HL-60/S4 treated with retinoic acid at 250 ng/mL for 4 days and 3 days (cell line): ENCODE results near the gene SRSF12.
"Not testable (repeated sequence)": the region's sequence is repeated elsewhere in the genome, so short reads cannot be mapped to it uniquely, and the experiment has no call there.

ENCODE experiments used
- in situ Hi-C: fragments of 300-500 bp; cut with MboI; formaldehyde crosslinking; loops from 2 replicates; pipeline ENCODE4 v1.7.0; 2022; ENCODE audit warnings: low sequenced_read_pairs

SRSF12 gene

DNA sequence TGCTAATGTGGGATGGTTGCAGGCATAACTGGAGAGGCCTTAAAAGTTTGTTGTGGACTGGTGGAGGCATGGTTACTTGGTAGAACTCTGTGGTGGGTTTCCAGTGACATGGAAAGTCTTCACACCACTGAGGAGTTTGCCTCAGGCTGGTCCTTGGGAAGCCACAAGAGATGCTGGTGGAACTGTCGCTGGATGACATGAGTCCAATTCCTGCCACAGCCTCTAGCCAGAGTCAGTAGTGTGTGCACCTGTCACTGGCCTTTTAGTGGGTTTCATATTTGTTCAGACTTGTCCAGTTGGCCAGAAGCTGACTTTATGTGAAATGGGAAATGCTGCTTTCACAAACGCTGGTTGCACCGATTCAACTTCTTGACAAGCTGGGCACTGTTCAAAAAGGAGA, 13.7 kb upstream of the SRSF12 start:
- in situ Hi-C loops: no loop called here

DNA sequence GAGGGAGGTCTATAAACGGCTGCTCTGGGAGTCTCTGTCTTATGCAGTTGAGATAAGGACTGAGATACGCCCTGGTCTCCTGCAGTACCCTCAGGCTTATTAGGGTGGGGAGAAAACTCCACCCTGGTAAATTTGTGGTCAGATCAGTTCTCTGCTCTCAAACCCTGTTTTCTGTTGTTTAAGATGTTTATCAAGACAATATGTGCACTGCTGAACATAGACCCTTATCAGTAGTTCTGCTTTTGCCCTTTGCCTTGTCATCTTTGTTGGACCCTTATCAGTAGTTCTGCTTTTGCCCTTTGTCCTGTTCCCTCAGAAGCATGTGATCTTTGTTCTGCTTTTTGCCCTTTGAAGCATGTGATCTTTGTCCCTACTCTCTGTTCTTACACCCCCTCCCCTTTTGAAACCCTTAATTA, 10.4 kb upstream of the SRSF12 start:
- in situ Hi-C loops: not testable (repeated sequence)

DNA sequence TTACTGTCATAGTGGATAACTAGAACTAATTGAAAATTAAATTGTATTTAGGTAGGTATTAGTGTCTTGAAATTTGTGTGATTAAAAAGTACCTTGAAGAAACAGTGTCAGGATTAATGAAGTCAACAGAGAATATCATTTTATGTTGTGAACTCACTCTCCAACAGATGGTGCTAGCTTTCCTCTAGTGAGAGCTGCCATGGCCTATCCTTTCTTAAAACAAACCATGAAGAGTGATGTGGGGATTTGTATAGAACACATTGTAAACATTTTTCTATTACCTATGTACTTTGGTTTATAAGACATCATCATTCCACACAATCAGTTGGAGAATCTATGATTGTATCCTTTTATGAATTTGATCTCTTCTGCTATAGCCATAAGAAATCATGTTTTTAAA, 4.8 kb upstream of the SRSF12 start:
- in situ Hi-C loops: no loop called here

GRCh38 chr6:89121934-89122333, 4.1 kb upstream of the SRSF12 start:
- in situ Hi-C loops: no loop called here

DNA sequence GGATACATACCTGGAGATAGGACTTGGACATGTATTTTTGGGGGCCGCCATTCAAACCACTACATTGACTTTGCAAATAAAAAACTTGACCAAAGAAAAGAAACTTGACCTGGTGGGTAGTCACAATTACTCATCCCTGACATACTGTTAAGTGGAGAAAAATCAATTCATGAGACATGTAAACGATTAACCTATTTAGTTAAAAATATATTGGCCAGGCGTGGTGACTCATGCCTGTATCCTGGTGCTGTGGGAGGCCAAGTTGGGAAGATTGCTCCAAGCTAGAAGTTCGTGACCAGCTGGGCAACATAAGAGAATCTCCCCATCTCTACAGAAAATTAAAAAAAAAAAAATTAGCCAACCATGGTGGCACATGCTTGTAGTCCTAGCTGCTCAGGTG, 2.5 kb upstream of the SRSF12 start:
- in situ Hi-C loops: no loop called here

DNA sequence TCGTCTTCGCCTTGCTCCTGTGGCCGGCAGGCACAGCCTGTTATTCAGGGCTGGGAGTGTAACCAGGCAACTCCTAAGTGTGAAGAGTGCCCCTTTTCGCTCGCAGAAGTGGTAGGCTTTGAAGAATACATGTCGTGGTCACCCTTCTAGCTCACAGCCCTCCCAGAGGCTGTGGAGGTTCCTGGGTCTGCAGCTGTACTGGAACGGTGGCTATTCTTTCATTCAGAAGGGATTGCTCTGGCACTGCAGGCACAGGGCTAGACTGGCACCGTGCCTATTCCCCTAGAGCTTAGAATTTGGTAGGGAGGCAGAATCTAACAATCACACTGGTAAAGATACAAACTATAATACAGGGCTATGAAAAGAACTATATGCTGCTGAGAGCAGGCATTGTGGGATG, 1.1 kb upstream of the SRSF12 start:
- in situ Hi-C loops: no loop called here

- in situ Hi-C loops: no loop called here
Observed at GRCh38 chr6:89116702-89117101, 1.2 kb downstream of the SRSF12 start.

DNA sequence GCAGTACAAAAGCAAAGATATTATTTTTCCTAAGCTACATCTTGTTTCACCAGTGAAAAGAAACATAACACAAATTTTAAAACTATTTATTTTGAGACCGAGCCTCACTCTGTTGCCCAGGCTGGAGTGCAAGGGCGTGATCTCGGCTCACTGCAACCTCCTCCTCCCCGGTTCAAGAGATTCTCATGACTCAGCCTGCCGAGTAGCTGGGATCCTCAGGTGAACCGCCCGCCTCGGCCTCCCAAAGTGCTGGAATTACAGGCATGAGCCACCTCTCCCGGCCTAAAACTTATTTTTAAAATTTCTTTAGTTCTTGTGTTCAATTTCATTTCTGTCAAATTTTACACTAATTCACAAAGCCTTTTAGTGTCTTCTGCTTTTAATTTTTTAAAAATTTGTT, 5.9 kb downstream of the SRSF12 start:
- in situ Hi-C loops: no loop called here

DNA sequence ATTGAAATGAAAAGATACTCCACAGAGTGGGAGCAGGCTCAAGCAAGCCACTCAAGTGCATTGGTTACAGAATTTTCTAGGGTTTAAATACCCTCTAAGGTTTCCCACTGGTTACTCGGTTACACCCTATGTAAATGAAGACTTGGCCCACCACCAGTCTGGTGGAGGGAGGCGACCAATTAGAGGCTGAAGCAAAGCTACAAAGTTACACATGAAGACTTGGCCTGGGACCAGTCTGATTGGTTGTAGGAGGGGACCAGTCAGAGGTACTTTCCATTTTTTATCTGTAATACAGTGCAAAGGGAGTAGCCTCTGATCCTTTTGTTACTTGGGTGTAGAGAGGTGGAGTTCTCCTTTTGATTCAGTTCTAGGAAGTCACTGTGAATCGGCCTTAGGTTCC, 7.6 kb downstream of the SRSF12 start:
- in situ Hi-C loops: no loop called here

GRCh38 chr6:89100114-89100513, 17.8 kb downstream of the SRSF12 start:
- in situ Hi-C loops: no loop called here

DNA sequence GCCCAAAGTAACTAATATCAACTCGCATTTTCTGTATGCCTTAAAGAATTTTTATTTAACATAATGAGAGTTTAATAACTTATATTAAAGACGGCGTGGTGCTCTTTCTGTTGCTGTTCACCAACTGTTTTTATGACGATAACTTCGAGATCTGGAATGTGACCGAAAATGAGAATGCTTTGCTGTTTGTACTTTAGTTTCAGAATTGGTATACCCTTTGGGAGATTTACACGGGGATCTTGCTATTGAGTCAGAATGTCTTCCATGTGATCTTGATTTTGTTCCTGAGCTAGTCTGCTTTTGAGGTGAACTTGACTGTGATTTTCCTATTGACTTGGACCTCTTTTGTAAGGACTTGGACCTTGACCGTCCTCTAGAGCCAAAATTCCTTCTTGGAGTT, 19.4 kb downstream of the SRSF12 start:
- in situ Hi-C loops: no loop called here

DNA sequence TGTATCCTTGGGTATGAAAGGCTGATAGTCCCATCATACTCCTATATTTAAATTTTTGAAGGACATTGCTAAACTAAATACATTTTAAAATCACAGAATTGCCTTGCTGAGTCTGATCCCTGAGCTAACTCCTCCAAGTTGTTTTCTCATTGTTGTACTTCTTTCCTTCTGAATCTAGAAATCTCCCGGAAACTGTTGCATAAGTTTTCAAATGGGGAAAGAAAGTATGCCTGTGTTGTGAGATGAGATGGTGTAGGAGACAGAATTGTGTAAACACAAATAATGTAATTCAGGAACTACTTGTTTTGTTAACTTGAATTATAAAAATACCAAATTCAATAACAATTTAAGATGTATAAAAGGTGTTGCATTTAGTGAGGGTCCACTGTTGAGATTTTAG, 30.0 kb downstream of the SRSF12 start:
- in situ Hi-C loops: no loop called here

DNA sequence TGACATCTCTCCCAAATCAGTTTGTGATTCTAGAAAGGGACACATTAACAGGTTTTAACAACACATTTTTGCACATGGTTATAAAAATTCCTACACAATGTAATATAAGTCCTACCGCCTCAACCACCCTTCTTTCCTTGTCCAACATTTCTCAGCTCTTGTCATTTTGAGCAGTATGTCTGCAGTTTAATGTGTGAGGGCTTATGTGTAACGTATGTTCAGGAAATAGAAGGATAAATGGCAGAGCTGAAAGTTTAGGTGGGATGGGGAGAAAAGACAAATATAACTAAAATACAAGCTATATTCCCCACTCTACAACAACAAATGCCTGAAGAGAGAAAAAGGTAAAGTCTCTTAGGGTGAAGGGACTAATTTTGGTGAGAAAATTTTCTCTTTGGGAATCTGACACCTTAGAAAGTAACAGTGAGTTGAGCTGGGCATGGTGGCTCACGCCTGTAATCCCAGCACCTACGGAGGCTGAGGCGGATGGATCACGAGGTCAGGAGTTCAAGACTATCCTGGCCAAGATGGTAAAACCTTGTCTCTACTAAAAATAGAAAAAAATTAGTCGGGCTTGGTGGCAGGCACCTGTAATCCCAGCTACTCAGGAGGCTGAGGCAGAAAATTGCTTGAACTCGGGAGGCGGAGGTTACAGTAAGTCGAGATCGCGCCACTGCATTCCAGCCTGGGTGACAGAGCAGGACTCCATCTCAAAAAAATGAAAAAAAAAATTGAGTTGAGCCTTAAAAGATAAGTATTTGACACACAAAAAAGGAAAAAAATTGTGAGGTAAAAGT, 32.3 kb downstream of the SRSF12 start:
- in situ Hi-C loops: no loop called here

DNA sequence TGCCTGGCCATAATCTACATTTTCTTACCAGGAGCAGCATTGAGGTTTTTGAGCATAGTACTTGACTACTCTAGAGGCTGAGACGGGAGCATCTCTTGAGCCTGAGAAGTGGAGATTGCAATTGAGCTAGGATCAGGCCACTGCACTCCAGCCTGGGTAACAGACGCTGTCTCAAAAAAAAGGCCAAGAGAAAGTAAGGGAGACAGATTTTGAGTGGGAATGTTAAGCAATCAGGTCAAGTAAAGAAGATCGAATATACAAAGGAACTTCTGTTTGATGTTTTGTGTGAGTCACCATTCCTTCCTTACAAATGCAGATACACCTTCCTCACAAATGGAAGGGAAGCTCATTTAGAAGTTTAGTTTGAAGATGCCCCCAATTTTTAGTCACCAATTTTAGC, 32.9 kb downstream of the SRSF12 start:
- in situ Hi-C loops: no loop called here

GRCh38 chr6:89084542-89084941, 33.3 kb downstream of the SRSF12 start:
- in situ Hi-C loops: no loop called here

DNA sequence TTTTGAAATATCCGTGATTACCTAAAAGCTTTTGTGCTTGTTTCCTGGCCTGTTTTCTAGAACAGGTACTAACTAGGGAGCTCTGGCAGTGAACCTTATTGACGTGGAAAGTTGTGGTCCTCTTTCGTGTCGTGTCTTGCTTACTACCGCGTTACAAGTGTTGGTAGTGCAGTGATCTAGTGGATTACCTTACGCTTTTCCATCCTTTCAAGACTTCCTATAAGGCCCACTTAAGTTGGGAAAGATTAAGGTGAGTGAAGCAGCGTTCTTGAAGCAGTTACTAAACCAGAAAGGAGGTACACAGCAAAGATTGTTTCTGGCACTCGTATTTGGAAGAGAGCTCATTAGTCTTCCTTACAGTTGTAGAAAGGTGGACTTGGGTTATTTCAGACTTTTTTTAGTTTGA, 35.4 kb downstream of the SRSF12 start:
- in situ Hi-C loops: no loop called here

GRCh38 chr6:89081423-89082322, 36.2 kb downstream of the SRSF12 start:
- in situ Hi-C loops: no loop called here

GRCh38 chr6:89081129-89081422, 36.8 kb downstream of the SRSF12 start:
- in situ Hi-C loops: no loop called here

DNA sequence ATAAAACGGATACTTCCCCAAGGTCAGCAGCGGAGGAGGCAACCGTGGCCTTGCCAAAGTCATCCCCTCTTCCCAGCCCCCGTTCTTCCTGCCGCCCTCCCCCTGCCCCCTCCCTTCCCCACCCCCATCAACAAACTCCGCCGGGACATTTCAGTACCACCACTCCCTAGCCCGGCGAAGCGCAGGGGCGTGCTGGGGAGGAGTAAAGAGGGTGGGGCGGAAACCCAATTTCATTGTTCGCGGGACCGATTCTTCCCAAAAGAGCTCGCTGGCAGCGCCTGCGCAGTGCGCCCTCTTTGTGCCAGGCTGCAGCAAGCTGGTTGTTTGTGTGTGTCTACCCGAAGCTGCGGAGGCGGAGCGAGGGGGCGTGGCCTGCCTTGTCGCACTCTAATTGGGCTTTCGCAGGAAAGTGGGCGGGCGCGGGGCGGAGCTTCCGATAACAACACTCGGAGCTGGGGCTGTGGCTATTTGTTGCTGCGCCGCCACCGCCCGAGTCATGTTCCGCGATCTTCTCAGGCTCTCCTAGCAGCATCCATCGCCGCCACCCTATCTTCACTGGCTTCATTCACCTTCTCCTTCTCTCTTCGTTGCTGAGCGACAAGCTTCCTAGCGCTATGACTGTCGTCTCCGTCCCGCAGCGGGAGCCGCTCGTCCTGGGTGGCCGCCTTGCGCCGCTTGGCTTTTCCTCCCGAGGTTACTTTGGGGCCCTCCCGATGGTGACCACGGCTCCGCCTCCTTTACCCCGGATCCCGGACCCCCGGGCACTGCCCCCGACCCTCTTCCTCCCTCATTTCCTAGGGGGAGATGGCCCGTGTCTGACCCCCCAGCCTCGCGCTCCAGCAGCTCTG, 37.4 kb downstream of the SRSF12 start, which contains the start of gene PNRC1:
PNRC1 (plus strand) TSS at position 471 of the 848 bp plus-strand sequence; CDS start at position 615, 144 bp downstream.
- in situ Hi-C loops: no loop called here

- in situ Hi-C loops: no loop called here
Observed at GRCh38 chr6:89079511-89080234, 38.2 kb downstream of the SRSF12 start.

DNA sequence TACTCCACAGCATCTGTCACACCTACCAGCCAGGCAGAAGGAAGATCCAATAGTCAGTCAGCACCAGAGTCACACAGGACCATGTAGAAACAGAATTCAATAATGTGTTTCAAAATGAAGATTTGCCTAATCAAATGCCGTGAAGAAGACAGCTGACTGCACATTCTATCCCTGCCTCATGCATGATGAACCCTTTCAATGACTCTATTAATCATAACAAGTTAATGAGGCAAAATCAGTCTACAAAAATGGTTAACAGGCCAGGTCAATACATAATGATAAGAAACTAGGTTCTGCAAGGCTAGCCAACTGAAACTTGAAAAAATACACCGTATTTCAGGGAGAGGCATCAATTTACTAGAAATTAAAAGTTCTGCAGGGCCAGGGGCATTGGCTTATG, 44.0 kb downstream of the SRSF12 start:
- in situ Hi-C loops: no loop called here
